Upper lobe of left lung (tissue), 6 donors: ENCODE measurements around the gene FGF14. TPM values are rescaled to one million over a fixed set of nuclear protein-coding genes. Genes with fewer than 3 reads are reported as not detected.

Experiments used
- ATAC-seq, 2 donors: fragments of 200-7000 bp; cut with Tn5 transposase; one replicate each; pipeline ENCODE4 v1.9.1; 2022; ENCODE audit warnings: mild to moderate bottlenecking in 2 of 2, moderate library complexity in 2 of 2; ENCODE audit not compliant: low FRiP score in 2 of 2
- DNase-seq, 2 donors: peaks; one replicate each; pipeline ENCODE4 v3.0.0-alpha.2; 2019 to 2020
- H3K27ac ChIP-seq, 4 donors: fragments of 200-600 bp; sonication (generic); one replicate each; pipeline ENCODE4 v1.5.1; 2016 to 2019
- H3K27me3 ChIP-seq, 4 donors: fragments of 200-600 bp; sonication (generic); one replicate each; pipeline ENCODE4 v1.5.1; 2017 to 2019
- H3K36me3 ChIP-seq, 4 donors: fragments of 200-600 bp; sonication (generic); one replicate each; pipeline ENCODE4 v1.5.1; 2016 to 2019
- H3K4me1 ChIP-seq, 4 donors: fragments of 200-600 bp; sonication (generic); one replicate each; pipeline ENCODE4 v1.5.1; 2018 to 2019
- H3K4me3 ChIP-seq, 4 donors: fragments of 200-600 bp; sonication (generic); one replicate each; pipeline ENCODE4 v1.5.1; 2017 to 2019; ENCODE audit warnings: mild to moderate bottlenecking in 2 of 4, moderate library complexity in 1 of 4
- H3K9me3 ChIP-seq, 4 donors: fragments of 200-600 bp; sonication (generic); one replicate each; pipeline ENCODE4 v1.5.1; 2018 to 2019
- EP300 ChIP-seq, 4 donors: sonication (generic); formaldehyde crosslinking; IDR thresholded peaks; one replicate each; pipeline ENCODE4 v1.5.1; 2017; ENCODE audit warnings: antibody characterized with exemption in 4 of 4, control low read depth in 2 of 4
- POLR2A ChIP-seq, 4 donors: fragments of 450-650 bp; IDR thresholded peaks; one replicate each; pipeline ENCODE4 v1.5.1; 2016 to 2017; ENCODE audit warnings: antibody characterized with exemption in 4 of 4, mild to moderate bottlenecking in 2 of 4
- POLR2AphosphoS5 ChIP-seq, 2 donors: sonication (generic); formaldehyde crosslinking; IDR thresholded peaks; one replicate each; pipeline ENCODE4 v1.5.1; 2017; ENCODE audit warnings: antibody characterized with exemption in 2 of 2
- WGBS, 2 donors: methylation state at CpG; one replicate each; pipeline ENCODE4 v1.1.5; 2017 to 2018; 5-methylcytosine and 5-hydroxymethylcytosine counted together
- total RNA-seq, 6 donors: library from RNA; depleted of rRNA in 4 of 6; stranded (reverse); fragments of >200 nt in 4 of 6; gene quantifications; one replicate each; pipeline versions ENCODE4 v1.1.0 to v1.2.1, GENCODE V29; 2016 to 2021
- TF ChIP-seq, protein P1 (sequence below), 6 experiments: fragments of 450-650 bp in 4 of 6; fragments of 200-600 bp in 2 of 6; sonication (generic) in 2 of 6; IDR thresholded peaks; one replicate each; pipeline ENCODE4 v1.5.1; 2016 to 2019; ENCODE audit warnings: antibody characterized with exemption in 6 of 6
- donor health status: DM: no; HTN: no; CAD: no; lungs with moderate emphysema.
- donor health status: DM: no; HTN: yes; CAD: no; lungs with severe emphysema.

Gene FGF14
- total RNA-seq, 6 donors from 2014 or later, result 0.80 to 8.4 (median 4.1) TPM

DNA sequence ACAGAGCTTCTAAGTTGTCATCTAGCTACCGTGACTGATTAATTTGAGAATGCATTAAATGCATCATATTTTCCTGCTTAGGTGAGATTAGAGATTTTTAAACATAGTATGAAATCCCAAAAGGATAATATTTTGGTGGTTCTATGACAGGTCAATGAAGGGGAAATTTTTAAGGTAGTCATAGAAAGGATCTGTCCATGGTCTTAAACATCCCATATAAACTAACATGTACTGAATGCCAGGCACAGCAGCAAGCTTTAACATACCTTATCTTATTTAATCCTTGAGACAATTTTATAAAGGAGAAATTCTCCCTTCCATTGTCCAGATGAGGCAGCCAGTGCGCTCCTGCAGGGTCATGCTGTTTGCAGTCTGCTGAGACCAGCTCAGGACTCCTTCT is 466.0 kb downstream of the FGF14 start:
- DNase-seq, result no peak
- WGBS, 2 donors, result 88 to 95% methylated on average over 2 of the region's 2 CpGs
- no peaks in the 10 kb centered on the region for H3K9me3 ChIP-seq

DNA sequence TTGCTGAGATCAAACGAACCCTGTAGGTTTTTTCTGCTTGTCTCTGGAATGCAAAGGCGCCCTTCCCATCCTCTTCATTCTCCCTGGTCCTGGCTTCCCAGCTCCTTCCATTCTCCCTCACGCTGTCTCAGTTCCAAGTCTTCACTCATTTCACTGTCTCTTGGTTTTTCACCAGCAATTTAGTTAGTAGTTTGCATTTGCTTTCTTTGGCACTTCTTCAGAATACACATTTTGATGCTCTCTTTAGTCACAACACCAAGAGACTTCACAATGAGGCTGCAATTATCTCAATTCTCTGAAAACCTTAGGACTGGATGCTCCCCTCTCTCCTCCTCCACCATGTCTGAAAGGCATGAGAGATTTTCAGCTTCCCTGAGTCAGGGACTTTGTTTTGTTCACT is 470.7 kb downstream of the FGF14 start:
- H3K27ac ChIP-seq, result no peak overlapping the region
- H3K4me1 ChIP-seq, result no peaks in the 10 kb centered on the region
- no peak overlapping the region for H3K4me3 ChIP-seq
- TF ChIP-seq POLR2AphosphoS5 (IDR thresholded peaks at IDR 0.05), result no peak
- TF ChIP-seq, protein P1, sequence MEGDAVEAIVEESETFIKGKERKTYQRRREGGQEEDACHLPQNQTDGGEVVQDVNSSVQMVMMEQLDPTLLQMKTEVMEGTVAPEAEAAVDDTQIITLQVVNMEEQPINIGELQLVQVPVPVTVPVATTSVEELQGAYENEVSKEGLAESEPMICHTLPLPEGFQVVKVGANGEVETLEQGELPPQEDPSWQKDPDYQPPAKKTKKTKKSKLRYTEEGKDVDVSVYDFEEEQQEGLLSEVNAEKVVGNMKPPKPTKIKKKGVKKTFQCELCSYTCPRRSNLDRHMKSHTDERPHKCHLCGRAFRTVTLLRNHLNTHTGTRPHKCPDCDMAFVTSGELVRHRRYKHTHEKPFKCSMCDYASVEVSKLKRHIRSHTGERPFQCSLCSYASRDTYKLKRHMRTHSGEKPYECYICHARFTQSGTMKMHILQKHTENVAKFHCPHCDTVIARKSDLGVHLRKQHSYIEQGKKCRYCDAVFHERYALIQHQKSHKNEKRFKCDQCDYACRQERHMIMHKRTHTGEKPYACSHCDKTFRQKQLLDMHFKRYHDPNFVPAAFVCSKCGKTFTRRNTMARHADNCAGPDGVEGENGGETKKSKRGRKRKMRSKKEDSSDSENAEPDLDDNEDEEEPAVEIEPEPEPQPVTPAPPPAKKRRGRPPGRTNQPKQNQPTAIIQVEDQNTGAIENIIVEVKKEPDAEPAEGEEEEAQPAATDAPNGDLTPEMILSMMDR (IDR thresholded peaks at IDR 0.05), result no peak
- TF ChIP-seq EP300 (IDR thresholded peaks at IDR 0.05), result no peak
- no peak for TF ChIP-seq POLR2A (IDR thresholded peaks at IDR 0.05)
- H3K27me3 ChIP-seq, result no peaks in the 10 kb centered on the region
- no peak for DNase-seq
- WGBS, 2 donors, result 55 to 56% methylated on average over 3 of the region's 3 CpGs
- ATAC-seq, result no peak
- no peaks in the 10 kb centered on the region for H3K36me3 ChIP-seq
- H3K9me3 ChIP-seq, result no peaks in the 10 kb centered on the region

More for the DNA sequence above, 466.0 kb downstream of the FGF14 start:
- no peaks in the 10 kb centered on the region for H3K36me3 ChIP-seq
- no peak for TF ChIP-seq POLR2AphosphoS5 (IDR thresholded peaks at IDR 0.05)
- TF ChIP-seq, protein P1 (IDR thresholded peaks at IDR 0.05), result no peak
- no peak for TF ChIP-seq POLR2A (IDR thresholded peaks at IDR 0.05)
- TF ChIP-seq EP300 (IDR thresholded peaks at IDR 0.05), result no peak
- H3K27ac ChIP-seq, result no peak overlapping the region
- no peaks in the 10 kb centered on the region for H3K4me1 ChIP-seq
- H3K4me3 ChIP-seq, result no peak overlapping the region
- no peak for ATAC-seq
- H3K27me3 ChIP-seq, result no peaks in the 10 kb centered on the region

DNA sequence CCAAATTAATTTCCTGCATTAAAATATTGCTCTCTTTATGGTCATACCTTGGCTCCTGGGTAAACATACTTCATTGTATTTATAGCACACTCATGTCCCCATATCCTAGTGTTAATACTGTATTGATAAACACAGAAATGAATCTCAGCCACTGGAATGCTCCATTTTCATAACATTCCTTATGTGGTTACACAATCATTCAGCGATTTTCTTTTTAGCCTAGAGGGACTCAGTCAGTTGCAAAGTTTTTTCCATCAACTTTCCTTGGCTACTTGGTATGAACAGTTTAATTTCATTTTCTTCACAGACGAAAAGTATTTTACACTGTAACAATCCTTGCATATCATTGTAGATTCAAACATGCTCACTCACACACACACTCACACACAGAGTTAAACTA is 471.5 kb downstream of the FGF14 start:
- WGBS, 2 donors, result 71 to 75% methylated on average over 2 of the region's 2 CpGs

DNA sequence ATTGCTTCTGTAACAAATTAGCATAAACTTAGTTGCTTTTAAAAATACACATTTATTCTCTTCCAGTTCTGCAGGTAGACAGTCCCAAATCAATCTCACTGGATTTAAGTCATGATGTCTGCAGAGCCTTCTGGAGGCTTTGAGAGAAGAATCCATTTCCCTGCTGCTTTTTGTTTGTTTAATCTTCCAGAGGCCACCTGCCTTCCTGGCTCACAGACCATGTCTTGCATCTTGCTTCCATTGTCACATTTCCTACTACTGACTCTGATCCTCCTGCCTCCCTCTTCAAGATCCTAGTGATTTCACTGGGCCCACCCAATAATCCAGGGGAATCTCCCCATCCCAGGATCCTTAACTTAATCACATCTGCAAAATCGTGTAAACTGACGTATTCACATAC is 476.1 kb downstream of the FGF14 start:
- no peak overlapping the region for H3K27ac ChIP-seq
- no peak for TF ChIP-seq POLR2A (IDR thresholded peaks at IDR 0.05)
- TF ChIP-seq EP300 (IDR thresholded peaks at IDR 0.05), result no peak
- TF ChIP-seq, protein P1 (IDR thresholded peaks at IDR 0.05), result no peak
- TF ChIP-seq POLR2AphosphoS5 (IDR thresholded peaks at IDR 0.05), result no peak
- H3K27me3 ChIP-seq, result no peaks in the 10 kb centered on the region
- no peak for DNase-seq
- H3K4me1 ChIP-seq, result no peaks in the 10 kb centered on the region
- 68 to 81% methylated on average over 2 of the region's 2 CpGs for WGBS, 2 donors
- no peak overlapping the region for H3K4me3 ChIP-seq
- no peak for ATAC-seq
- no peaks in the 10 kb centered on the region for H3K36me3 ChIP-seq
- H3K9me3 ChIP-seq, result no peaks in the 10 kb centered on the region

More for the DNA sequence above, 471.5 kb downstream of the FGF14 start:
- H3K9me3 ChIP-seq, result no peaks in the 10 kb centered on the region
- H3K4me3 ChIP-seq, result no peak overlapping the region
- DNase-seq (no peak), ATAC-seq (peak in 1 of 2 donors; percentile 32)
- no peak overlapping the region for H3K27ac ChIP-seq
- H3K36me3 ChIP-seq, result no peaks in the 10 kb centered on the region
- no peaks in the 10 kb centered on the region for H3K4me1 ChIP-seq
- H3K27me3 ChIP-seq, result no peaks in the 10 kb centered on the region
- TF ChIP-seq EP300 (IDR thresholded peaks at IDR 0.05) (no peak), POLR2A (IDR thresholded peaks at IDR 0.05) (no peak), POLR2AphosphoS5 (IDR thresholded peaks at IDR 0.05) (no peak)
- TF ChIP-seq, protein P1 (IDR thresholded peaks at IDR 0.05), result no peak

DNA sequence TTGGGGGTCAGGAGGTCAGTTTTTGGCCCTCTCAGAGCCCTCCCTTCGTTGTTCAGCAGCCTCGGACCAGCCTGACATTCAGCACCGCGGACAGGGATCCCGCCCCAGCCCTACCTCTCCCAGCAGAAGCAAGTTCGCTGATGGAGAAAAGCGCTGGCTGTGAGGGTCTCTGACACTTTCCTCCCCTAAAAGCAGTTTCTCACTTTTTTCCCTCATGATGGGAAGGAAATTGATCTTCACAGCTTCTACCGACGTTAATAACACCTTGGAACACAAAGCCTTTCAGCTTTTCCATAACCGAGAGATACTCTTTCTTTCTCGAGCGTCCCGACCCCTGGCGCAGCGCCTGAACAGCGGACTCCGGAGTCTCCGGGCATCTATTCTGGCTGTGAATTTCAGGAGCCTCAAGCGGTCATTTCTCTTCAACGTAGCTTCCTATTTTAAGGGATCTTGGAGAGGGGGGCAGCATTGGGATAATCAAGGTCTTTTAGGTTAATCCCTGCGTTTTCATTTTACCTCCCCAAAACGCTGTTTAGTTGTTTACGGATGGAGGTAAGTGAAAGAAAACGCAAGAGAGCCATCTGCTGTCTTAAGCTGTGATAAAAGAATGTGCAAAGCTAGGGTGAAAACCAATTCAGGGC is 482.2 kb downstream of the FGF14 start:
- Histone ChIP-seq H3K36me3 (no peaks in the 10 kb centered on the region), H3K27ac (no peak overlapping the region), H3K4me3 (no peak overlapping the region), H3K4me1 (peaks cover 7 to 15% (median 14%) of the 10 kb centered on the region in 4 donors), H3K9me3 (no peaks in the 10 kb centered on the region), H3K27me3 (peaks cover 0 to 22% (median 11%) of the 10 kb centered on the region in 4 donors)
- TF ChIP-seq POLR2A (IDR thresholded peaks at IDR 0.05) (no peak), EP300 (IDR thresholded peaks at IDR 0.05) (no peak), POLR2AphosphoS5 (IDR thresholded peaks at IDR 0.05) (no peak)
- TF ChIP-seq, protein P1 (IDR thresholded peaks at IDR 0.05), result no peak
- DNase-seq (peak in 1 of 2 donors; percentile 33), ATAC-seq (peak in 1 of 2 donors; percentile 48)
- 4% methylated on average over 24 of the region's 24 CpGs for WGBS, 2 donors
